Neural crest cell (in vitro differentiated cells): Measurements from ENCODE around the gene LMCD1. TPM values are rescaled to one million over a fixed set of nuclear protein-coding genes. Genes with fewer than 3 reads are reported as not detected.

ENCODE experiments used
- DNase-seq: peaks from one replicate; pipeline ENCODE4 v3.0.0; 2021; ENCODE audit warnings: low read depth, mixed read lengths, low spot score
- H3K27ac Mint-ChIP-seq: one replicate; pipeline ENCODE4 v1.8.0; 2021; ENCODE audit warnings: mild to moderate bottlenecking, mixed read lengths; ENCODE audit not compliant: unreplicated experiment
- H3K27me3 Mint-ChIP-seq: 2 replicates; pipeline ENCODE4 v1.8.0; 2021; ENCODE audit warnings: low read depth, mild to moderate bottlenecking, mixed read lengths
- H3K36me3 Mint-ChIP-seq: 2 replicates; pipeline ENCODE4 v1.8.0; 2021; ENCODE audit warnings: low read depth, mild to moderate bottlenecking, mixed read lengths
- H3K4me1 Mint-ChIP-seq: 2 replicates; pipeline ENCODE4 v1.8.0; 2021; ENCODE audit warnings: mixed read lengths
- H3K4me3 Mint-ChIP-seq: one replicate; pipeline ENCODE4 v1.8.0; 2021; ENCODE audit warnings: mild to moderate bottlenecking, mixed read lengths
- H3K9me3 Mint-ChIP-seq: 2 replicates; pipeline ENCODE4 v1.8.0; 2021; ENCODE audit warnings: mixed read lengths
- CTCF ChIP-seq: fragments of 200-600 bp; sonication (generic); conservative IDR thresholded peaks from 2 replicates; pipeline ENCODE4 v1.5.0; 2021; ENCODE audit warnings: antibody characterized with exemption, mild to moderate bottlenecking
- total RNA-seq: library from RNA; stranded (reverse); gene quantifications from 2 replicates; pipeline ENCODE4 v1.2.1, GENCODE V29; 2021

The LMCD1 gene
- total RNA-seq, 1 donor from 2014 or later = 28.4 TPM

- no peak for DNase-seq
- H3K4me3 Mint-ChIP-seq = no peak overlapping the region
- no peak for TF ChIP-seq CTCF
- H3K4me1 Mint-ChIP-seq = peaks cover 35% of the 10 kb centered on the region
- H3K9me3 Mint-ChIP-seq = peaks cover 2% of the 10 kb centered on the region
- peak overlapping the region; percentile 31 for H3K27ac Mint-ChIP-seq
- peaks cover 27% of the 10 kb centered on the region for H3K36me3 Mint-ChIP-seq
- H3K27me3 Mint-ChIP-seq = no peaks in the 10 kb centered on the region
Observed at GRCh38 chr3:8574040-8574669, 72.5 kb downstream of the LMCD1 start.

GRCh38 chr3:8574670-8575322 is 73.2 kb downstream of the LMCD1 start:
- no peak for DNase-seq
- Mint-ChIP-seq H3K4me3 (no peak overlapping the region), H3K27ac (no peak overlapping the region), H3K9me3 (peaks cover 2% of the 10 kb centered on the region), H3K36me3 (peaks cover 25% of the 10 kb centered on the region), H3K4me1 (peaks cover 35% of the 10 kb centered on the region), H3K27me3 (no peaks in the 10 kb centered on the region)
- TF ChIP-seq CTCF = no peak

GRCh38 chr3:8575364-8576104 is 73.9 kb downstream of the LMCD1 start:
- Mint-ChIP-seq H3K27ac (no peak overlapping the region), H3K4me1 (peaks cover 35% of the 10 kb centered on the region), H3K27me3 (no peaks in the 10 kb centered on the region), H3K9me3 (peaks cover 2% of the 10 kb centered on the region), H3K4me3 (no peak overlapping the region), H3K36me3 (peaks cover 20% of the 10 kb centered on the region)
- no peak for TF ChIP-seq CTCF
- DNase-seq = no peak

GRCh38 chr3:8576436-8576835 is 74.8 kb downstream of the LMCD1 start:
- Mint-ChIP-seq H3K4me1 (peaks cover 26% of the 10 kb centered on the region), H3K4me3 (no peak overlapping the region), H3K27ac (no peak overlapping the region), H3K27me3 (no peaks in the 10 kb centered on the region), H3K36me3 (peaks cover 13% of the 10 kb centered on the region), H3K9me3 (peaks cover 2% of the 10 kb centered on the region)
- no peak for DNase-seq
- TF ChIP-seq CTCF = no peak

GRCh38 chr3:8576841-8577571 is 75.4 kb downstream of the LMCD1 start:
- no peaks in the 10 kb centered on the region for H3K27me3 Mint-ChIP-seq
- H3K9me3 Mint-ChIP-seq = peaks cover 2% of the 10 kb centered on the region
- peaks cover 9% of the 10 kb centered on the region for H3K36me3 Mint-ChIP-seq
- peaks cover 20% of the 10 kb centered on the region for H3K4me1 Mint-ChIP-seq
- DNase-seq = no peak
- no peak overlapping the region for H3K4me3 Mint-ChIP-seq
- no peak overlapping the region for H3K27ac Mint-ChIP-seq
- no peak for TF ChIP-seq CTCF
